ENCODE data around the gene SMARCA2. TPM values are rescaled to one million over a fixed set of nuclear protein-coding genes. Genes with fewer than 3 reads are reported as not detected.

The SMARCA2 gene
- total RNA-seq, 1 experiment from 2014 or later: 20.8 TPM

DNA sequence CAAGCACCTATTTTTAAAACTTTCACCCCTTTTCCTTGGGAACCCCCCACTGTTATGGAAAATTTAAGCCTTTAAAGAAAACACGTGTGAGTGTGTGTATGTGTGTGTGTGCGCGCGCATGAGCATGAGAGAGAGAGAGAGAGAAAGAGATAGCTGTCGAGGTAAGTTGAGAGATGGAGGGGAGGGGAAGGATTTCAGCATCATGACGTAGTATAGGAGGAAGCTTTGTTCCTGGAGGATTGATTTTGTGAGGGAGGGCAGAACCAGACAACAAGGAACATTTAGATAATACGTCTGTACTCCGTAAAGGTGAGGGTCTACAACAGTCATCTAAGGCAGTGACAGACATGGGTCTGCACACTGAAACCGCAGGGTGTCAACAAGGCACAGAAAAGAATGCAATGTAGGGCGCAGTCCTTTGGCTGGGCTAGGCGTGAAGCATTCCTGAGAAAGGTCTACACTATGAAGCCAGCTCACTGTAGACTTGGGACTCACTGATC lies 227.7 kb downstream of the SMARCA2 start:
- in situ Hi-C loops (cut with HindIII; ENCODE audit: low pct_unique_long_range_greater_than_20kb, low sequenced_read_pairs): no loop called here
- DNase-seq (ENCODE audit: low read depth): no peak

All from Caki2 (cell line).